Mesenchymal stem cell (in vitro differentiated cells and primary cell): ENCODE data around the gene PKHD1.

Experiments used
- DNase-seq: peaks from one replicate; pipeline ENCODE4 v3.0.0-alpha.2; 2013
- H2AFZ ChIP-seq: one replicate; pipeline ENCODE4 v1.6.1; 2013; ENCODE audit warnings: low read depth, mild to moderate bottlenecking, control low read depth, inconsistent platforms, low read length, moderate library complexity
- H2AK5ac ChIP-seq: 2 replicates; pipeline ENCODE4 v1.6.1; 2013; ENCODE audit warnings: low read length, moderate library complexity, mild to moderate bottlenecking, inconsistent platforms; ENCODE audit not compliant: severe bottlenecking
- H2BK120ac ChIP-seq: one replicate; pipeline ENCODE4 v1.6.1; 2013; ENCODE audit warnings: low read depth, mild to moderate bottlenecking, inconsistent platforms, low read length, moderate library complexity
- H2BK12ac ChIP-seq, 2 experiments: one replicate each; pipeline ENCODE4 v1.6.1; 2013; ENCODE audit warnings: inconsistent platforms in 2 of 2, low read length in 2 of 2, mild to moderate bottlenecking in 2 of 2, moderate library complexity in 2 of 2, control low read depth in 1 of 2
- H2BK15ac ChIP-seq: one replicate; pipeline ENCODE4 v1.6.1; 2013; ENCODE audit warnings: mild to moderate bottlenecking, low read depth, inconsistent platforms; ENCODE audit not compliant: poor library complexity, severe bottlenecking
- H2BK5ac ChIP-seq: 2 replicates; pipeline ENCODE4 v1.6.1; 2013; ENCODE audit warnings: low read depth, mild to moderate bottlenecking, low read length, control low read depth, inconsistent platforms; ENCODE audit not compliant: poor library complexity, severe bottlenecking
- H3K14ac ChIP-seq, 2 experiments: one replicate each; pipeline ENCODE4 v1.6.1; 2013; ENCODE audit warnings: inconsistent platforms in 2 of 2, low read length in 2 of 2, control low read depth in 1 of 2, mild to moderate bottlenecking in 1 of 2, moderate library complexity in 1 of 2
- H3K18ac ChIP-seq, 2 experiments: one replicate each; pipeline ENCODE4 v1.6.1; 2013; ENCODE audit warnings: inconsistent platforms in 2 of 2, low read length in 2 of 2, control low read depth in 1 of 2, low read depth in 1 of 2, mild to moderate bottlenecking in 1 of 2
- H3K23ac ChIP-seq, 2 experiments: one replicate each; pipeline ENCODE4 v1.6.1; 2013; ENCODE audit warnings: inconsistent platforms in 2 of 2, low read length in 2 of 2, mild to moderate bottlenecking in 2 of 2, moderate library complexity in 2 of 2, control low read depth in 1 of 2
- H3K27ac ChIP-seq: 2 replicates; pipeline ENCODE4 v1.5.1; 2013; ENCODE audit warnings: mild to moderate bottlenecking, moderate library complexity, low read length, control low read depth, inconsistent platforms; ENCODE audit not compliant: poor library complexity, severe bottlenecking
- H3K27me3 ChIP-seq, 2 experiments: 2 replicates each; pipeline versions ENCODE4 v1.6.1 to v1.7.0; 2013; ENCODE audit warnings: low read length in 2 of 2, mild to moderate bottlenecking in 2 of 2, moderate library complexity in 2 of 2, control low read depth in 1 of 2, inconsistent platforms in 1 of 2; ENCODE audit not compliant: control insufficient read depth in 1 of 2, insufficient read depth in 1 of 2
- H3K36me3 ChIP-seq, 2 experiments: 2 replicates each; pipeline versions ENCODE4 v1.6.1 to v1.7.0; 2013; ENCODE audit warnings: low read length in 2 of 2, control low read depth in 1 of 2, inconsistent platforms in 1 of 2, low read depth in 1 of 2, mild to moderate bottlenecking in 1 of 2; ENCODE audit not compliant: insufficient read depth in 2 of 2, control insufficient read depth in 1 of 2
- H3K4ac ChIP-seq, 2 experiments: one replicate each; pipeline ENCODE4 v1.6.1; 2013; ENCODE audit warnings: inconsistent platforms in 2 of 2, low read length in 2 of 2, mild to moderate bottlenecking in 2 of 2, moderate library complexity in 2 of 2, control low read depth in 1 of 2, low read depth in 1 of 2
- H3K4me1 ChIP-seq: 2 replicates; pipeline ENCODE4 v1.6.1; 2013; ENCODE audit warnings: low read depth, low read length, control low read depth; ENCODE audit not compliant: control insufficient read depth, insufficient read depth
- H3K4me2 ChIP-seq: 2 replicates; pipeline ENCODE4 v1.6.1; 2013; ENCODE audit warnings: low read length, mild to moderate bottlenecking, inconsistent platforms; ENCODE audit not compliant: poor library complexity, severe bottlenecking
- H3K4me3 ChIP-seq, 2 experiments: 2 replicates each; pipeline versions ENCODE4 v1.5.1 to v1.7.0; 2013; ENCODE audit warnings: low read length in 2 of 2, mild to moderate bottlenecking in 2 of 2, control low read depth in 1 of 2, low read depth in 1 of 2; ENCODE audit not compliant: insufficient read depth in 1 of 2
- H3K79me1 ChIP-seq: replicated peaks from 2 replicates; pipeline ENCODE4 v1.6.1; 2013; ENCODE audit warnings: mild to moderate bottlenecking, control low read depth, low read length, inconsistent platforms; ENCODE audit not compliant: poor library complexity, severe bottlenecking
- H3K9ac ChIP-seq: 2 replicates; pipeline ENCODE4 v1.7.0; 2013; ENCODE audit warnings: mild to moderate bottlenecking, low read length, moderate library complexity
- H3K9me3 ChIP-seq: 2 replicates; pipeline ENCODE4 v1.7.0; 2013; ENCODE audit warnings: mild to moderate bottlenecking, low read length; ENCODE audit not compliant: control insufficient read depth
- H4K8ac ChIP-seq: one replicate; pipeline ENCODE4 v1.6.1; 2013; ENCODE audit warnings: inconsistent platforms, mild to moderate bottlenecking, low read length, moderate library complexity
- H4K91ac ChIP-seq: one replicate; pipeline ENCODE4 v1.6.1; 2013; ENCODE audit warnings: mild to moderate bottlenecking, low read length, inconsistent platforms
- WGBS: methylation state at CpG from one replicate; pipeline ENCODE4 v1.1.7; 2013; ENCODE audit warnings: mixed read lengths; 5-methylcytosine and 5-hydroxymethylcytosine counted together

PKHD1 gene

GRCh38 chr6:51718533-51718932 is 368.9 kb downstream of the PKHD1 start:
- WGBS, result no CpG with 5 or more reads among the region's 1 CpG
- no peaks in the 10 kb centered on the region for H3K27me3 ChIP-seq
- H3K36me3 ChIP-seq, result no peaks in the 10 kb centered on the region
- H3K9ac ChIP-seq, result no peak overlapping the region
- no peak overlapping the region for H3K4me3 ChIP-seq
- H2BK120ac ChIP-seq, result no peak overlapping the region
- no peak overlapping the region for H3K4me2 ChIP-seq
- no peak overlapping the region for H3K18ac ChIP-seq
- H2BK5ac ChIP-seq, result no peak overlapping the region
- no peak overlapping the region for H2BK15ac ChIP-seq
- H4K8ac ChIP-seq, result no peak overlapping the region
- no peak overlapping the region for H2AK5ac ChIP-seq
- no peak overlapping the region for H3K4ac ChIP-seq
- DNase-seq, result no peak
- H3K23ac ChIP-seq, result no peak overlapping the region
- H2AFZ ChIP-seq, result no peak overlapping the region
- H2BK12ac ChIP-seq, result no peak overlapping the region
- no peak overlapping the region for H4K91ac ChIP-seq
- H3K27ac ChIP-seq, result no peak overlapping the region
- no peaks in the 10 kb centered on the region for H3K9me3 ChIP-seq
- H3K14ac ChIP-seq, result no peak overlapping the region
- no peaks in the 10 kb centered on the region for H3K4me1 ChIP-seq
- H3K79me1 ChIP-seq, result no peaks in the 10 kb centered on the region

- DNase-seq, result no peak
- no peak overlapping the region for H2BK12ac ChIP-seq
- H4K8ac ChIP-seq, result no peak overlapping the region
- H3K27me3 ChIP-seq, result no peaks in the 10 kb centered on the region
- H3K9me3 ChIP-seq, result no peaks in the 10 kb centered on the region
- H2BK120ac ChIP-seq, result no peak overlapping the region
- H2AK5ac ChIP-seq, result no peak overlapping the region
- H3K4me1 ChIP-seq, result no peaks in the 10 kb centered on the region
- H4K91ac ChIP-seq, result no peak overlapping the region
- no peaks in the 10 kb centered on the region for H3K36me3 ChIP-seq
- no peaks in the 10 kb centered on the region for H3K79me1 ChIP-seq
- H2BK5ac ChIP-seq, result no peak overlapping the region
- H3K4me2 ChIP-seq, result no peak overlapping the region
- no peak overlapping the region for H2AFZ ChIP-seq
- H3K9ac ChIP-seq, result no peak overlapping the region
- H3K4me3 ChIP-seq, result no peak overlapping the region
- no peak overlapping the region for H3K14ac ChIP-seq
- 70% methylated on average over 1 of the region's 1 CpG for WGBS
- H2BK15ac ChIP-seq, result no peak overlapping the region
- H3K4ac ChIP-seq, result no peak overlapping the region
- H3K18ac ChIP-seq, result no peak overlapping the region
- H3K23ac ChIP-seq, result no peak overlapping the region
- H3K27ac ChIP-seq, result no peak overlapping the region
These were observed 369.9 kb downstream of the PKHD1 start for GRCh38 chr6:51717477-51717876.

DNA sequence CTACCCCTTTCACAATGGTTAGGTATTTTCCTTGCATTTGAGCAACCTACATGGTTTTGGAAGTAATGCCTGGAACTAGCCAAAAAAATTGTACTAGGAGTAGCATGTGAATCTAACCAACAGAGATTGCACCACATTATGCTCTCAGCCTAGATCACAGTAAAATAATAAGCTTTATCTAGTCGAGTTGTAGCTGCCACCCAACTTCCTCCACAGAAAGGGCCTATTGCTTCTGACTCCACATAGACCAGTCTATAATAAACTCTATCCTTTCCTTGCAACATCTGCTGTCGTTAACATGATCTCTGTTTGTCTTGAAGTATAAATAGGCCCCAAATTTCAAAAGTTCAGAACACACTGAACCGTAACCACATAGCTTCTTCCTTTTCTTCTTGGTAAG is 375.5 kb downstream of the PKHD1 start:
- Histone ChIP-seq H2BK120ac (no peak overlapping the region), H3K9me3 (no peaks in the 10 kb centered on the region), H2BK15ac (no peak overlapping the region), H3K79me1 (no peaks in the 10 kb centered on the region), H2AFZ (no peak overlapping the region), H3K18ac (no peak overlapping the region), H3K27ac (no peak overlapping the region), H2BK12ac (no peak overlapping the region), H3K4me3 (no peak overlapping the region), H3K9ac (no peak overlapping the region), H3K27me3 (no peaks in the 10 kb centered on the region), H3K4me2 (no peak overlapping the region), H3K36me3 (no peaks in the 10 kb centered on the region), H2AK5ac (no peak overlapping the region), H3K4me1 (no peaks in the 10 kb centered on the region), H2BK5ac (no peak overlapping the region), H4K8ac (no peak overlapping the region), H3K4ac (no peak overlapping the region), H3K23ac (no peak overlapping the region), H3K14ac (no peak overlapping the region), H4K91ac (no peak overlapping the region)
- no peak for DNase-seq
- 31% methylated on average over 3 of the region's 3 CpGs for WGBS

GRCh38 chr6:51706086-51706485 is 381.3 kb downstream of the PKHD1 start:
- Histone ChIP-seq H2BK5ac (no peak overlapping the region), H2AK5ac (no peak overlapping the region), H4K8ac (no peak overlapping the region), H3K4ac (no peak overlapping the region), H3K14ac (no peak overlapping the region), H2BK12ac (no peak overlapping the region), H3K4me3 (no peak overlapping the region), H2BK120ac (no peak overlapping the region), H2AFZ (no peak overlapping the region), H3K79me1 (no peaks in the 10 kb centered on the region), H3K27me3 (no peaks in the 10 kb centered on the region), H3K18ac (no peak overlapping the region), H2BK15ac (no peak overlapping the region), H3K27ac (no peak overlapping the region), H3K4me2 (no peak overlapping the region), H3K9me3 (no peaks in the 10 kb centered on the region), H3K4me1 (no peaks in the 10 kb centered on the region), H3K36me3 (no peaks in the 10 kb centered on the region), H3K9ac (no peak overlapping the region), H3K23ac (no peak overlapping the region), H4K91ac (no peak overlapping the region)
- no peak for DNase-seq
- WGBS, result 75% methylated on average over 2 of the region's 2 CpGs
